GM12865 (cell line): ENCODE data around the gene OR1J2.

ENCODE experiments used
- DNase-seq: peaks from one replicate; pipeline ENCODE4 v3.0.0; 2010; ENCODE audit warnings: low read depth
- H3K4me3 ChIP-seq: 2 replicates; pipeline ENCODE4 v1.5.1; 2011; ENCODE audit warnings: mild to moderate bottlenecking, low read depth, low read length, control low read depth
- TF ChIP-seq, protein P1 (sequence below): IDR thresholded peaks from 2 replicates; pipeline ENCODE4 v1.5.1; 2011; ENCODE audit warnings: low read length, control low read depth, low read depth, inconsistent platforms; ENCODE audit not compliant: insufficient read depth; ENCODE audit errors: missing control alignments

Gene OR1J2

DNA sequence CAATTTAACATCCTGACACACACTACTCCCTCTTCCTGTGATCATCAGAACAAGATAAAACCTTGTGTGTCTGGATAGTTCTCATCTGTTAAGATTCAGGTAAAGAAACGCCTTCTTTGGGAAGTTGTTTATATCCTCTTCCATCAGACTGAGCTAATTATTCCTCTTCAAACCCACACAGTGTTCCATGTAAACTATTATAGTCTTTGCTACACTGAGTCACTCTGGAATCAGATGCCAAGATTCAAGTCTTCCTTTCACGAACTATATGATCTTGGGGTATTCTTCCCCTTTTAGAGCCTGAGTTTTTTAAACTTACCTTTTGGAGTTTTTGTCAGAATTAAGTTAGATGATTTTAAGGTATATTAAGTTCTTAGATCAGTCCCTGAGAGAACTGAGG is 34.9 kb upstream of the OR1J2 start:
- no peak for DNase-seq
- no peak overlapping the region for H3K4me3 ChIP-seq
- TF ChIP-seq, protein P1, sequence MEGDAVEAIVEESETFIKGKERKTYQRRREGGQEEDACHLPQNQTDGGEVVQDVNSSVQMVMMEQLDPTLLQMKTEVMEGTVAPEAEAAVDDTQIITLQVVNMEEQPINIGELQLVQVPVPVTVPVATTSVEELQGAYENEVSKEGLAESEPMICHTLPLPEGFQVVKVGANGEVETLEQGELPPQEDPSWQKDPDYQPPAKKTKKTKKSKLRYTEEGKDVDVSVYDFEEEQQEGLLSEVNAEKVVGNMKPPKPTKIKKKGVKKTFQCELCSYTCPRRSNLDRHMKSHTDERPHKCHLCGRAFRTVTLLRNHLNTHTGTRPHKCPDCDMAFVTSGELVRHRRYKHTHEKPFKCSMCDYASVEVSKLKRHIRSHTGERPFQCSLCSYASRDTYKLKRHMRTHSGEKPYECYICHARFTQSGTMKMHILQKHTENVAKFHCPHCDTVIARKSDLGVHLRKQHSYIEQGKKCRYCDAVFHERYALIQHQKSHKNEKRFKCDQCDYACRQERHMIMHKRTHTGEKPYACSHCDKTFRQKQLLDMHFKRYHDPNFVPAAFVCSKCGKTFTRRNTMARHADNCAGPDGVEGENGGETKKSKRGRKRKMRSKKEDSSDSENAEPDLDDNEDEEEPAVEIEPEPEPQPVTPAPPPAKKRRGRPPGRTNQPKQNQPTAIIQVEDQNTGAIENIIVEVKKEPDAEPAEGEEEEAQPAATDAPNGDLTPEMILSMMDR: no peak

- TF ChIP-seq, protein P1: no peak
- DNase-seq: no peak
- H3K4me3 ChIP-seq: no peak overlapping the region
Measured at GRCh38 chr9:122477346-122477745, 33.3 kb upstream of the OR1J2 start.

DNA sequence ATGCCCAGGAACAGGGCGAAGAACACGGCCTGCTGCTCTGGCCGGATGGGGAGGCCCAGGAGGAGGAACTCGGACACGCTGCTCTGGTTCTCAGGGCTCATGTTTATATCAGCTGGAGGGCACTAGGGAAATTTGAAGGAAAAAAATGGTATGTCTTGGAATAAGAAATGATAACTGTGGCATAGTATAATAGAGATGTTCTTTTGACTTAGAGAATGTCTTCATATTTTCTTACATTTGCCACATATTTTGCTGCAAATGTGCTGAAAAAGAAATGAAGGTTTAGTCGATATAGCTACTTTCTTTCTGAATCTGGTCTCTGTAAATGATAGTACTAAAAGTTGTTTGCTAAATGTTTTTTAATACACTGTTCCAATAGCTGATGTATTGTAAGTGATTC is 32.8 kb upstream of the OR1J2 start, which contains the start of gene OR1J1:
TSS of gene OR1J1 (minus strand) at position 101 of the 400 bp plus-strand sequence. CDS start at position 101, 0 bp downstream.
- TF ChIP-seq, protein P1: no peak

GRCh38 chr9:122479062-122479461 is 31.5 kb upstream of the OR1J2 start:
- TF ChIP-seq, protein P1: no peak
- H3K4me3 ChIP-seq: no peak overlapping the region
- DNase-seq: no peak

More for the DNA sequence above, 32.8 kb upstream of the OR1J2 start, which contains the start of gene OR1J1:
- no peak within 1 kb of the TSS for H3K4me3 ChIP-seq
- DNase-seq: no peak

- TF ChIP-seq, protein P1: peak; percentile 76
- peak; percentile 54 for DNase-seq
- H3K4me3 ChIP-seq: no peak overlapping the region
Measured at GRCh38 chr9:122498883-122499288, 11.7 kb upstream of the OR1J2 start.

- H3K4me3 ChIP-seq: no peak overlapping the region
- TF ChIP-seq, protein P1: no peak
- DNase-seq: no peak
Measured at GRCh38 chr9:122506964-122507363, 3.6 kb upstream of the OR1J2 start.

DNA sequence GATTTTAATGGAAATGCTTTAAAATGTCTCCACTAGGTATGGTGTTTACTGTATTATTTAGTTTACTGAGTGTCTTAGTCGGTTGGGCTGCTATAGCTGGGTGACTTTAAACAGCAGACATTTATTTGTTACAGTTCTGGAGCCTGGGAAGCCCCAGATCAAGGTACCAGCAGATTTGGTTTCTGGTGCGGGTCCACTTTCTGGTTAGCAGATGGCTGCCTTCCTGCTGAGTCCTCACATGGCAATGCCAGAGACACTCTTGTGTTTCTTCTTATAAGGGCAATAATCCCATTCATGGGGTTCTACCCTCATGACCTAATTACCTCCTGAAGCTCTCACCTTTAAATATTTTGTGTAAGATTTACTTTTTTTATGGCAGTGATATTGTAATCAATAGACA is 7.6 kb downstream of the OR1J2 start:
- H3K4me3 ChIP-seq: no peak overlapping the region
- TF ChIP-seq, protein P1: no peak
- DNase-seq: no peak
